Stimulated activated CD8-positive, alpha-beta memory T cell treated with anti-CD3 and anti-CD28 coated beads, Interleukin-7, amount 100 ng/mL, for 4 hours (primary cell): ENCODE data around the gene PIK3R2.
"Not testable (repeated sequence)": the region's sequence is repeated elsewhere in the genome, so short reads cannot be mapped to it uniquely, and the experiment has no call there.

Source experiments
- DNase-seq, 2 donors: peaks; one replicate each; pipeline ENCODE4 v3.0.0-alpha.2; 2020; ENCODE audit warnings: low read depth in 2 of 2

PIK3R2 gene

DNA sequence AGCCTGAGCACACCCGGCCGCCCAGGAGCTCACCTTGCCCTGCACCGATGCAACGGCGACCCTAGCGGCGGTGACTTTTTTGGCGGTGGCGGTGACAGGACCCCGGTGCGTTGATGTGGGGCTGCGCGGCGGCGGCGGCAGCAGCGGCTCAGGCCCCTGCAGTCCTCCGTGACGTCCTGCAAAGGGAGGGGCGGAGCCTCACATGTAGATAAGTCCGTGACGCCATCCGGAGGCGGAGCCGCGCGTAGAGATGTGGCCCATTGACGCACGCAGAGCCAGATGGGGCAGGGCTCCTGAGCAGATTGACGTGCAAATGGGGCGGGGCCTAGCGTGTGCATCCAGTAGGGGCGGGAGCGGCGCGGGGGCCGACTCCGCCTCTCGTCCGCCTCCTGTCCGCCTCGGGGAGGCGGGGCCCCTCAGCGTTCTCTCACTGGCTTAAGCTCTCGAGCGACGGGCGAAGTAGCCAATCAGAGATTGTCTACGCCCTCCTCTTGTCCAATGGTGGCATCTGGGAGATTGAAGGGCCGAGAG lies 51.0 kb downstream of the PIK3R2 start, which contains the start of gene RAB3A:
RAB3A (minus strand) TSS at position 180 of the 531 bp plus-strand sequence. CDS start 1,302 bp downstream, outside the sequence.
- DNase-seq, result peak; percentile 99

DNA sequence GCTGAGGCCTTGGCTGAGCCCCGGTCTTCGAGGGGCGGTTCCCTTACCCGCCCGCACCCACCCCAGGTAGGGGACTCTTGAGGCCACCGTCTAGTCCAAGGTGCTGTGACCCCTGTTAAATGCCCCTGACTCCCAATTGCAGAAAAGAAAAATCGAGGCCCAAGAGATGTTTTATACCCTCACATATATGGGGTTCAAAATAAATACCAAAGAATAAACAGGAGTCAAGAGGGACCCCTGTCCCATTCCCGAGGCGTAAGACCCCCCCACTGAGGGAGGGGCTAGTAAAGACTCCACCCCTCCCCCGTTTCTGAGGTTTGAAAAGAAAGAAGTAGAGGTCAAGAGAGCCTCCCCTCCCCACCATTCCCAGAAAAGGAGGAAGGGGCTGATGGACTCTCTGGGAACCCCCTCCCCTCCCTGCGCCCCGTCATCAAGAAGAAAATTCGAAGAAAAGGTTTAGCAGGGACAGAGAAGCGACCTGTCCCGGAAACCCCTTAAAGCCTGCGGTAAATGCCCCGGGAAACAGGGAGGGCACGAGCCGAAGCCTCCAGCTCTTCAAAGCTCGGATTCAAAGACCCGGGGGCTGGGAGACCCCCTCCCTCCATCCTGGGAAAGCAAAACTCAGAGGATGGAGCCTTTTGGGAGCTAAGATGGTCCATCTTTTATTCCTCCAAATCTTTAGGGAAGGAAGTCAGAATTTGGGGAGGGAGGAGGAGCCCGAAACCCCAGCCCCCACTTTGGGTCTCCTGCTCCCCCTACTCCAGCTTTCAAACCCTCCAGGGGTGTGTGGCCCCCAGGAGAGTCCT lies 51.6 kb downstream of the PIK3R2 start:
- no peak for DNase-seq

- DNase-seq, result peak; percentile 31 to 53
These were observed 52.4 kb downstream of the PIK3R2 start for GRCh38 chr19:18205200-18205892.

GRCh38 chr19:18206018-18206417 lies 53.1 kb downstream of the PIK3R2 start:
- no peak for DNase-seq

DNA sequence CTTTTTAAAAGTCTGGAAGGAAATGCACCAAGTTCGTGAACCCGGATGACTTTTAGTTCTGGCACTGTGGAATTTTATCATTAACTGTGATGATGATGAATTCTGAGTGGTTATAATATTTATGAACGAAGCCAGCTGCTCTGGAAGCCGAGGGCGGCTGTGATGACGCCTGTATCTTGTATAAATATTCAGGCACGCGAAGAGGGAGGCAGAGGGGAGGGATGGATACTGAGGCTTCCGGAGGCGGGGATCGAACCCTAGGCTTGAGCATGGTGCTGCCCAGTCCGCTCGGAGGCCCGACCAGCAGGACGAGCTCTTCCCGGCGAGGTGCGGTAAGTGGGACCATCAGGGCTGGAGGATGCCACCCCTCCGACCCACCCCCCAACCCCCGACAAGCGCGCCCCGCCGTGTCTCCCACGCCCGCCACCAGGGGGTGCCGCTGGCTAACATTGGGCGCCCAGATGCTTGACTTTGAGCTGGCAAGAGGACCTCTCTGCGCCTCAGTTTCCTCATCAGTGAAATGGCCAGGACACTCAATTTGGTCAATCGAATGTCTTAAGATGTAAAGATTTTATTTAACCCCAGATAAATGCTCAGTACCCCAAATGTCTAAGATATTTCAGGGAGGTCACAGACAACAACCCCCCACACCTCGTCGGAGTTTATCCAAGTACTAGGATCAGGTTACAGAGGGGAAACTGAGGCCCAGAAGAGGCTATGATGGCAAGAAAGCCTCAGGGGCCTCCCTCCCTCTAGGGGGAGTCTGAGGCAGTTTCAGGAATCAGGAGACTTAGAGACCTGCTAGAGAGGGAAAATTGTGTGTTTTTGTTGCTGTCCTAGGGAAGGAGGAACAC lies 55.4 kb downstream of the PIK3R2 start:
- DNase-seq, result peak in 1 of 2 donors; percentile 23

DNA sequence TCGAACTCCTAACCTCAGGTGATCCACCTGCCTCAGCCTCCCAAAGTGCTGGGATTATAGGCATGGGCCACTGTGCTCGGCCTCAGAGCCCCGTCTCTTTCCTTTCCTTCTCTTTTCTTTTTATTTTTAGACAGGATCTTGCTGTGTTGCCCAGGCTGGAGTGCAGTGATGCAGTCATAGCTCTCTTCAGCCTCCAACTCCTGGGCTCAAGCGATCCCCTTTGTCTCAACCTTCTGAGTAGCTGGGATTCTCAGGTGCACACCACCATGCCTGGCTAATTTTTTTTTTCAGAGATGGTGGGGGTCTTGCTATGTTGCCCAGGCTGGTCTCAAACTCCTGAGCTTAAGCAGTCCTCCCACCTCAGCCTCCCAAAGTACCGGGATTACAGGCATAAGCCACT lies 56.9 kb downstream of the PIK3R2 start:
- not testable (repeated sequence) for DNase-seq

DNA sequence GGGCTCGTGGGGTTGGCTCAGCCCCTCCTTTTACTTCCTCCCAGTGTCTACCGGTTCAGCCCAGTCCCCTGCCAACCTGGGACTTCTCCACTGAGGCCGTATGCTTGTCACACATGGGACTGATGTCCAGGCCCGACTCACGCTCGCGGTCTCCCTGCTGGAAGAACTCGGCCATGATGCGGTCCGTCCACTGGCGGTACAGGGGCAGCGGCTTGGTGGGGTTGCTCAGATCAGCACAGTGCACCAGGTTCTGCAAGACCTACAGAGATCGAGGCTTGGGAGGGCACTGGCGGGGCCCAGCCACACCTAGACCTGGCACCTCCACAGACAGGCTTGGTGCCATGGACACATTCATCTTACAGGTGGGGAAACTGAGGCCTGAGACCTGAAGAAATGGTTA lies 58.7 kb downstream of the PIK3R2 start:
- DNase-seq, result no peak

GRCh38 chr19:18214779-18215433 lies 61.9 kb downstream of the PIK3R2 start:
- no peak for DNase-seq

GRCh38 chr19:18216789-18217188 lies 63.8 kb downstream of the PIK3R2 start:
- DNase-seq, result no peak

GRCh38 chr19:18218159-18218558 lies 65.2 kb downstream of the PIK3R2 start:
- DNase-seq, result no peak

- DNase-seq, result no peak
These were observed 65.6 kb downstream of the PIK3R2 start for GRCh38 chr19:18218600-18218999.
